ENCODE results near the gene FGF8.

Gene FGF8

DNA sequence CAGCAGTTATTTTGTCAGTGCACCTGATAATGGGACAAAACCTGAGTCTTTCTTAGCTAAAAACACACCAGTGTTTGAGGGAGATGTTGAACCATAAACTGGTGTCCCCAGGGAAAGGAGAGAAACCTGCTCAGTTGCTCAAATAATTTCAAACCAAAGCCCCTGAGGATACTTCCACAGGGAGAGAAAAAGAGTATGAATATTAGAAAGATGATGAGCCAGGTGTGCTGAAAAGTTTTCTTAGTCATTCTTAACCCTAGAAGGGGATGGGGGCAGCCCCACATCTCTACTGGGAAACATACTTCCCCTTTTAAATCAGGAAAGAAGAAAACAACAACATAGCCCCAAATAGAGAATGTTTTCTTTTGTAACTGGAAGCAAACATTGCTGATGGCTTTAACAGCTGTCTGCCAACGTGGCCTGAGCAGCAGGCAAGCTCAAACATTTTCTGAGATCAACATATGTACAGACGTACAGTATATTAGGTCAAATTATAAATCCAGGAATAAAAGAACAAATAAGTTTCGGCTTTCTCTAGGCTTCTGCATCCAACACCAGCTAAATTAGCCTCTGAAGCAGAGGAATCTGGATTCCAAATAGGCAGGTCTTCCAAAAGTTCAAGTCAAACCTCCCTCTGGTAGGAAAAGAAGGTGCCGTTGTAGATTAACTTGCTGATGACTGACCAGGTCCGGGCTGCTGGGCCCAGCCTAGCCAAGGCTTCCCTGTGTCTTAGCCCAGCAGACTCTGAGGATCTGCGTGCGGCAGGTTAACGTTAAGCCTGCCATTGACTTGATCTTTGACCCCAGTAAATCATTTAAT is 50.4 kb downstream of the FGF8 start:
- DNase-seq (ENCODE audit: low read depth): no peak

DNA sequence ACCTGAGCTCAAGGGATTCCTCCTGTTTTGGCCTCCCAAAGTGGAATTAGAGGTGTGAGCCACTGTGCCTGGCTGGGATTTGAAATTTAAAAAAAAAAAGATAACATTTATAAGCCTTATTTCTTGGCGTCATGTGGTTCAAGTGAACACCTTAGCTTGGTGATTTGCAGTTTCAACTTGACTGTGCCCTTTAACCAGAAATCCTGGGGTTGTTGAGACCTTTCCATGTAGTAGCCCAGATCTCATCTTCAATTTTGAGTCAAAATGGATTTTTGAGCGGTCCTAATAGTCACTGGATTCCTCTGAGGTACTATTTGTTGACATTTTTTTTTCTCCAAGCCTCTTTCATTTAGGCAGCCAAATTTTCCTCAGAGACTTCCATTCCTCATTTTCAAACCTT is 51.5 kb downstream of the FGF8 start:
- DNase-seq (ENCODE audit: low read depth): no peak

DNA sequence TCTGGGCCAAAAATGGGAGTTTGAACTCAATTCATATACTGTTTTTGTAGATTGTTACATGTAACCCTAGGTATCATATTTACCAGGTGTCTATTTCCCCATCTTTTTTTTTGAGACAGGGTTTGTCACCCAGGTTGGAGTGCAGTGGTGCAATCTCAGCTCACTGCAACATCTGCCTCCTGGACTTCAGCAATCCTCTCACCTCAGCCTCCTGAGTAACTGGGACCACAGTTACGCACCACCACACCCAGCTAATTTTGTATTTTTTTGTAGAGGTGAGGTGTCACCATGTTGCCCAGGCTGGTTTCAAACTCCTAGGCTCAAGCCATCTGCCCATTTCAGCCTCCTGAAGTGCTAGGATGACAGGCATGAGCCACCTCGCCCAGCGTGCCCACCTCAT is 52.7 kb downstream of the FGF8 start:
- no peak for DNase-seq (ENCODE audit: low read depth)

DNA sequence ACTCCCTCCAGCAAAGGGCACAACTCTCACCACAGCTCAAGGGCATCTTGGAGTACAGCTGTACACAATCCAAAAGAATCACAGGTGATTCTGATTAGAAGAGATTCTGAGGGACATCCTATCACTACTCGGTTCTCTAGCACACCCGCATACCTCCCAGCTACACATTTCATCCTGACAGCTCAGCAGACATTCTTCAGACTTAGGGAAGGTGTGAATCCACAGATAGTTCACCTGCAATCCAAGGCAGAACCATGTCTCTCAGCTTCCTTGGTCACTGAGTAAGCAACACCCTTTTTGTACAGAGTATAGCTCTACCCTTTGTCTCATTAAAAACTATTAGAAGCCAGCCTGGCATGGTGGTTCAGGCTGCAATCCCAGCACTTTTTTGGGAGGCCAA is 54.1 kb downstream of the FGF8 start:
- no peak for DNase-seq (ENCODE audit: low read depth)

DNA sequence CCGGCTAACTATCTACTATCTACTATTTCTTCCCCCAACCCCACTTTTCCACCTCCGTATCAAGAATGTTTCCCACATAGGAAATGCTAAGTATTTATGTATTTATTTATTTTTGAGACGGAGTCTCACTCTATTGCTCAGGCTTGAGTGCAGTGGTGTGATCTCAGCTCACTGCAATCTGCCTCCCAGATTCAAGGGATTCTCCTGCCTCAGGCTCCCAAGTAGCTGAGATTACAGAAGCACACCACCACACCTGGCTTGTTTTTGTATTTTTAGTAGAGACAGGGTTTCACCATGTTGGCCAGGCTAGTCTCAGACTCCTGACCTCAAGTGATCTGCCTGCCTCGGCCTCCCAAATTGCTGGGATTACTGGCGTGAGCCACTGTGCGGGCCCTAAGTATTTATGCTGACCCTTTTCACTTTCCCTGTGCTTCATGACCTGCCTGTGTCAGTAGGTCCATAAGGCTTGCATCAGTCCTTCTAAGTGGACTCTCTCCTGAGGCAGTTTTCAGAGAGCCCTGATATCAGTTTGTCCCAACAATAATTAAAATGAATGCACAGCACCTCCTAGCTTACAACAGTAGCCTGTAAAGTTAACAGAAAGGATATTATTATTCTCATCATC is 55.2 kb downstream of the FGF8 start:
- no peak for DNase-seq (ENCODE audit: low read depth)

Data from amniotic epithelial cell (primary cell).